ENCODE results near the gene REEP1. TPM values are rescaled to one million over a fixed set of nuclear protein-coding genes. Genes with fewer than 3 reads are reported as not detected.

REEP1 gene
- total and polyA plus RNA-seq, 2 experiments from 2014 or later: not detected

- peaks cover 31% of the 10 kb centered on the region for H3K27me3 ChIP-seq (replicated peaks; ENCODE audit: insufficient read depth)
- DNase-seq: no peak
- H3K27ac ChIP-seq: no peak overlapping the region
- TF ChIP-seq EZH2phosphoT487 (IDR thresholded peaks at IDR 0.05; ENCODE audit: insufficient read depth, low read depth) (no peak), EZH2 (IDR thresholded peaks at IDR 0.05; ENCODE audit: insufficient read depth, poor library complexity, severe bottlenecking) (no peak)
- H3K79me2 ChIP-seq (ENCODE audit: insufficient read depth): no peaks in the 10 kb centered on the region
- WGBS, 2 experiments (ENCODE audit: low coverage in 1 of 2, low lambda C conversion rate in 2 of 2, missing lambda C conversion rate in 2 of 2): 52 to 59% methylated on average over 7 of the region's 7 CpGs
- no peaks in the 10 kb centered on the region for H3K9me3 ChIP-seq (ENCODE audit: low read depth)
- no peaks in the 10 kb centered on the region for H3K4me1 ChIP-seq (ENCODE audit: insufficient read depth)
- no peaks in the 10 kb centered on the region for H4K20me1 ChIP-seq (ENCODE audit: insufficient read depth)
- no peak overlapping the region for H3K4me2 ChIP-seq (ENCODE audit: unreplicated experiment)
- no peak overlapping the region for H3K4me3 ChIP-seq
- in situ Hi-C loops (cut with MboI): no loop called here
- no peak overlapping the region for H2AFZ ChIP-seq
- no peaks in the 10 kb centered on the region for H3K9me2 ChIP-seq (ENCODE audit: insufficient read depth)
- no peaks in the 10 kb centered on the region for H3F3A ChIP-seq (ENCODE audit: insufficient read depth)
- no peaks in the 10 kb centered on the region for H3K36me3 ChIP-seq (ENCODE audit: low read depth)
- no peak overlapping the region for H3K9ac ChIP-seq
Observed at GRCh38 chr2:86307431-86307830, 30.0 kb downstream of the REEP1 start.

GRCh38 chr2:86305915-86306254, 31.5 kb downstream of the REEP1 start:
- H2AFZ ChIP-seq: no peak overlapping the region
- no peaks in the 10 kb centered on the region for H3K9me2 ChIP-seq (ENCODE audit: insufficient read depth)
- no peaks in the 10 kb centered on the region for H4K20me1 ChIP-seq (ENCODE audit: insufficient read depth)
- no peak overlapping the region for H3K4me3 ChIP-seq
- DNase-seq: no peak
- H3K27ac ChIP-seq: no peak overlapping the region
- peaks cover 25% of the 10 kb centered on the region for H3K27me3 ChIP-seq (replicated peaks; ENCODE audit: insufficient read depth)
- H3K36me3 ChIP-seq (ENCODE audit: low read depth): no peaks in the 10 kb centered on the region
- H3K4me1 ChIP-seq (ENCODE audit: insufficient read depth): no peaks in the 10 kb centered on the region
- H3K4me2 ChIP-seq (ENCODE audit: unreplicated experiment): no peak overlapping the region
- H3K79me2 ChIP-seq (ENCODE audit: insufficient read depth): no peaks in the 10 kb centered on the region
- no peaks in the 10 kb centered on the region for H3K9me3 ChIP-seq (ENCODE audit: low read depth)
- in situ Hi-C loops (cut with MboI): no loop called here
- 63 to 71% methylated on average over 5 of the region's 5 CpGs for WGBS, 2 experiments (ENCODE audit: low coverage in 1 of 2, low lambda C conversion rate in 2 of 2, missing lambda C conversion rate in 2 of 2)
- no peak for TF ChIP-seq EZH2 (IDR thresholded peaks at IDR 0.05; ENCODE audit: insufficient read depth, poor library complexity, severe bottlenecking)
- no peak for TF ChIP-seq EZH2phosphoT487 (IDR thresholded peaks at IDR 0.05; ENCODE audit: insufficient read depth, low read depth)
- H3F3A ChIP-seq (ENCODE audit: insufficient read depth): no peaks in the 10 kb centered on the region
- H3K9ac ChIP-seq: no peak overlapping the region

DNA sequence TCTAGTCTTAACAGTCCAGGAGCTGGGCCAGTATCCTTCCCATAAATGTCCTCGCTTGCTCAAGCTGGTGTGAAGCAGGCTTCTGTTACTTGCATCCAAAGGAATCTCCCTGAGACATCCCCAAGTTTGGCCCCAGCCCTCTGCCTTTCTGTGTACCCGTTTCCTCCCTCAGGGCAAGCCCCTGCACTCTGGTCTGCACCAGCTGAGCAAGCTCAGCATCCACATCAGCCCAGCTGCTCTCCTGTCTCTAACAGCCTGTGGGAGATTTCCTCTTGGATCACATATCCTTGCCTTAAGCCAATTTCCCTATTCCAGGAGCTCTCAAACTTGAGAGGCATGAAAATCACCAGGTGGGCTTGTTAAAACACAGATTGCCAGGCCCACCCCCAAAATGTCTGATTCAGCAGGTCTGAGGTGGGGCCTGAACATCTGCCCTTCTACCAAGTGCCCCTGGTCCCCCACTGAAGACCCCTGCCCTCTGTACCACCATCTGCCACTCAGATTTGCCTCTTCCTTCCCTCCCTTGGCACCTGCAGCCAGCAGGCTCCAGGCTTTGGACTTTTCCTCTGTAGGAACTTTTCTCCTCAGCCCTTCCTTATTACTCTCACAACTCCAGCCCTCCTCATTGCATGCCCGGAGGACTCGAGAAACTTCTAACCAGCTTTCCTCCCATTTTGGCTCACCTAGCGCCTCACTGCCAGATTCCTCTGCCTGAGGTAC, 32.1 kb downstream of the REEP1 start:
- Histone ChIP-seq H3K79me2 (ENCODE audit: insufficient read depth) (no peaks in the 10 kb centered on the region), H3K27me3 (replicated peaks; ENCODE audit: insufficient read depth) (peaks cover 25% of the 10 kb centered on the region), H2AFZ (no peak overlapping the region), H3K9ac (no peak overlapping the region), H3K4me3 (no peak overlapping the region), H3K4me2 (ENCODE audit: unreplicated experiment) (no peak overlapping the region), H3K9me3 (ENCODE audit: low read depth) (no peaks in the 10 kb centered on the region), H3F3A (ENCODE audit: insufficient read depth) (no peaks in the 10 kb centered on the region), H3K9me2 (ENCODE audit: insufficient read depth) (no peaks in the 10 kb centered on the region), H3K4me1 (ENCODE audit: insufficient read depth) (no peaks in the 10 kb centered on the region), H3K36me3 (ENCODE audit: low read depth) (no peaks in the 10 kb centered on the region), H3K27ac (no peak overlapping the region), H4K20me1 (ENCODE audit: insufficient read depth) (no peaks in the 10 kb centered on the region)
- no peak for DNase-seq
- in situ Hi-C loops (cut with MboI): no loop called here
- TF ChIP-seq EZH2 (IDR thresholded peaks at IDR 0.05; ENCODE audit: insufficient read depth, poor library complexity, severe bottlenecking): no peak
- no peak for TF ChIP-seq EZH2phosphoT487 (IDR thresholded peaks at IDR 0.05; ENCODE audit: insufficient read depth, low read depth)
- WGBS, 2 experiments (ENCODE audit: low coverage in 1 of 2, low lambda C conversion rate in 2 of 2, missing lambda C conversion rate in 2 of 2): 22 to 23% methylated on average over 5 of the region's 5 CpGs

DNA sequence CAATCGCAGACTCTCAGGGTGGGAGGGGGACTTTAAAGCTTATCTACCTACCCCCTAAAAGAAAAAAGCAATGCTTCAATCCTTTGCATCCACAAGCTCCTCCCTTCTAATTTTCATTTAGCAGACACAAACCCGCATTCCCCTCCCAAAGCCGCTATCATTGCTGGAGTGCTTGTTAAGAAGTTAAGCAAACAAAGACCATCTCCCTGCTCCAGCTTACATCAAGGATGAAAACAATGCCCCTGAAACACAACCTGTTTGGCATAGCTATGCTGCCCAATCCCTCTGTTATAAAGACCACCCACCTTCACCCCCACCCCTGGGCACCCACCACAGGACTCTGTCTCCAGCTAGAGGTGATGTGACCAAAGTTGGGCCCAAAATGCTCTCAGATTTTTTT, 33.0 kb downstream of the REEP1 start:
- H3K27ac ChIP-seq: no peak overlapping the region
- in situ Hi-C loops (cut with MboI): no loop called here

More for the DNA sequence above, 33.0 kb downstream of the REEP1 start:
- H3K4me3 ChIP-seq: no peak overlapping the region
- no peaks in the 10 kb centered on the region for H3K9me3 ChIP-seq (ENCODE audit: low read depth)
- 88 to 93% methylated on average over 3 of the region's 3 CpGs for WGBS, 2 experiments (ENCODE audit: low coverage in 1 of 2, low lambda C conversion rate in 2 of 2, missing lambda C conversion rate in 2 of 2)
- no peaks in the 10 kb centered on the region for H3K36me3 ChIP-seq (ENCODE audit: low read depth)
- no peaks in the 10 kb centered on the region for H3K79me2 ChIP-seq (ENCODE audit: insufficient read depth)
- TF ChIP-seq EZH2 (IDR thresholded peaks at IDR 0.05; ENCODE audit: insufficient read depth, poor library complexity, severe bottlenecking): no peak
- no peak for TF ChIP-seq EZH2phosphoT487 (IDR thresholded peaks at IDR 0.05; ENCODE audit: insufficient read depth, low read depth)
- H3F3A ChIP-seq (ENCODE audit: insufficient read depth): no peaks in the 10 kb centered on the region
- H3K4me2 ChIP-seq (ENCODE audit: unreplicated experiment): no peak overlapping the region
- no peaks in the 10 kb centered on the region for H4K20me1 ChIP-seq (ENCODE audit: insufficient read depth)
- no peaks in the 10 kb centered on the region for H3K9me2 ChIP-seq (ENCODE audit: insufficient read depth)
- DNase-seq: no peak
- no peaks in the 10 kb centered on the region for H3K4me1 ChIP-seq (ENCODE audit: insufficient read depth)
- H2AFZ ChIP-seq: no peak overlapping the region
- H3K27me3 ChIP-seq (replicated peaks; ENCODE audit: insufficient read depth): peaks cover 25% of the 10 kb centered on the region
- no peak overlapping the region for H3K9ac ChIP-seq
